PFSK-1 (cell line): ENCODE measurements around the gene PAQR8.

Experiments
- POLR2AphosphoS5 ChIP-seq: IDR thresholded peaks from 2 replicates; pipeline ENCODE4 v1.6.1; 2012; ENCODE audit warnings: low read depth, mild to moderate bottlenecking, control low read depth, low read length, moderate library complexity
- SIN3A ChIP-seq: IDR thresholded peaks from 2 replicates; pipeline ENCODE4 v1.6.1; 2012; ENCODE audit warnings: mild to moderate bottlenecking, low read length, moderate library complexity, borderline replicate concordance; ENCODE audit not compliant: insufficient read depth
- TAF1 ChIP-seq: IDR thresholded peaks from 2 replicates; pipeline ENCODE4 v1.6.1; 2012; ENCODE audit warnings: low read length, control low read depth, borderline replicate concordance; ENCODE audit not compliant: insufficient read depth

GRCh38 chr6:52312461-52312860, 49.5 kb upstream of the PAQR8 start:
- no peak for TF ChIP-seq SIN3A
- TF ChIP-seq TAF1: no peak
- TF ChIP-seq POLR2AphosphoS5: no peak
